Subcutaneous adipose tissue (tissue), 4 donors: ENCODE measurements around the gene TMEM98. TPM values are rescaled to one million over a fixed set of nuclear protein-coding genes. Genes with fewer than 3 reads are reported as not detected.

ENCODE experiments used
- total RNA-seq, 4 donors: library from RNA; depleted of rRNA; stranded (reverse); fragments of >200 nt; gene quantifications; one replicate each; pipeline ENCODE4 v1.1.0, GENCODE V29; 2016
- TF ChIP-seq, protein P1 (sequence below): fragments of 450-650 bp; IDR thresholded peaks from one replicate; pipeline ENCODE4 v1.5.1; 2016; ENCODE audit warnings: low read depth, mild to moderate bottlenecking, control low read depth, antibody characterized with exemption, moderate library complexity

Gene TMEM98
- total RNA-seq, 4 donors from 2014 or later: 9.5 to 57.3 (median 32.3) TPM

- TF ChIP-seq, protein P1, sequence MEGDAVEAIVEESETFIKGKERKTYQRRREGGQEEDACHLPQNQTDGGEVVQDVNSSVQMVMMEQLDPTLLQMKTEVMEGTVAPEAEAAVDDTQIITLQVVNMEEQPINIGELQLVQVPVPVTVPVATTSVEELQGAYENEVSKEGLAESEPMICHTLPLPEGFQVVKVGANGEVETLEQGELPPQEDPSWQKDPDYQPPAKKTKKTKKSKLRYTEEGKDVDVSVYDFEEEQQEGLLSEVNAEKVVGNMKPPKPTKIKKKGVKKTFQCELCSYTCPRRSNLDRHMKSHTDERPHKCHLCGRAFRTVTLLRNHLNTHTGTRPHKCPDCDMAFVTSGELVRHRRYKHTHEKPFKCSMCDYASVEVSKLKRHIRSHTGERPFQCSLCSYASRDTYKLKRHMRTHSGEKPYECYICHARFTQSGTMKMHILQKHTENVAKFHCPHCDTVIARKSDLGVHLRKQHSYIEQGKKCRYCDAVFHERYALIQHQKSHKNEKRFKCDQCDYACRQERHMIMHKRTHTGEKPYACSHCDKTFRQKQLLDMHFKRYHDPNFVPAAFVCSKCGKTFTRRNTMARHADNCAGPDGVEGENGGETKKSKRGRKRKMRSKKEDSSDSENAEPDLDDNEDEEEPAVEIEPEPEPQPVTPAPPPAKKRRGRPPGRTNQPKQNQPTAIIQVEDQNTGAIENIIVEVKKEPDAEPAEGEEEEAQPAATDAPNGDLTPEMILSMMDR: no peak
These were observed 12.9 kb downstream of the TMEM98 start for GRCh38 chr17:32940706-32941390.

- TF ChIP-seq, protein P1: no peak
These were observed 13.6 kb downstream of the TMEM98 start for GRCh38 chr17:32941419-32942032.

DNA sequence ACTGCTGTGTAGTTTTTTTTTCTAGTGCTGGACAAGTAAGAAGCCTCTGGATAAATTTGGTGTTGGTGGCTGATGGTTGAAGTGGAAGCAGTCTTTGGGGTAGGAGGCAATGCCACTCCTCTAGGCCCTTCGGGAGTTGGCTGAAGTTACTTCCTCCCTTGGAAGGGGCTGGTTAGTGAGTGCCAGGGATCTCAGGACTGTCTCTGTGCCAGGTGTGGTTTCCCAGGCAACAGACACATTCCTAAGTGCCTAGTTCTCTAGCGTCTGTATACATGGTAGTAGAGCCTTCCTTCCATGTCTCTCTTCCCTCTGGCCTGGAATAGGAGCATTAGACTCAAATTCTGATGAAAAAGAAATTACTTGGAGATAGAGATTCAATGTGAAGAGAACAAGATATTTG is 15.3 kb downstream of the TMEM98 start:
- TF ChIP-seq, protein P1: no peak

DNA sequence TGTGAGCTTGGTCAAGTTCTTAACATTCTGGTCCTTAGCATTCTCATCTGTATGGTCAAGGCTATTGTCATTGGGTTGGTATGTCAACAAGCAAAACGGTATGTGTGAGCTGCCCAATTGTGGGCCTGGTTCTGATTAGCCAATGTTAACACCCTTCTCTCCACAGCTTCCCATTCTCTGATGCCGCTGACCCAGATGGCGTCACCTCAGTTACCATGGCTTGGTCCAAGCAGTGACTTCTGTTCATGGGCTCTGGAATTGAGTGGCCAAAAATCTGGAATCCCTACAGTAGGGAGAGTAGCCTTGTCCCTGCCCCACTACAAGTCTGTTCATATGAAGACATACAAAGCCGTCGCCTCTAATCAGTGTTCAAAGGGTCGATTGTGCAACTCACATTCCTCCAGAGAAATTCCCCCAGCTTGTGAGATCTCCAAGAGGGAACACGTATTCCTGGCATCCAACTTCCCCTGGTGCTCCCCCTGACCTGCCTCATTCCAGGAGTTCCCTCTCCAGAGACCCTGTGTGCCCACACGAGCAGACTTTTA is 15.8 kb downstream of the TMEM98 start:
- TF ChIP-seq, protein P1: no peak

DNA sequence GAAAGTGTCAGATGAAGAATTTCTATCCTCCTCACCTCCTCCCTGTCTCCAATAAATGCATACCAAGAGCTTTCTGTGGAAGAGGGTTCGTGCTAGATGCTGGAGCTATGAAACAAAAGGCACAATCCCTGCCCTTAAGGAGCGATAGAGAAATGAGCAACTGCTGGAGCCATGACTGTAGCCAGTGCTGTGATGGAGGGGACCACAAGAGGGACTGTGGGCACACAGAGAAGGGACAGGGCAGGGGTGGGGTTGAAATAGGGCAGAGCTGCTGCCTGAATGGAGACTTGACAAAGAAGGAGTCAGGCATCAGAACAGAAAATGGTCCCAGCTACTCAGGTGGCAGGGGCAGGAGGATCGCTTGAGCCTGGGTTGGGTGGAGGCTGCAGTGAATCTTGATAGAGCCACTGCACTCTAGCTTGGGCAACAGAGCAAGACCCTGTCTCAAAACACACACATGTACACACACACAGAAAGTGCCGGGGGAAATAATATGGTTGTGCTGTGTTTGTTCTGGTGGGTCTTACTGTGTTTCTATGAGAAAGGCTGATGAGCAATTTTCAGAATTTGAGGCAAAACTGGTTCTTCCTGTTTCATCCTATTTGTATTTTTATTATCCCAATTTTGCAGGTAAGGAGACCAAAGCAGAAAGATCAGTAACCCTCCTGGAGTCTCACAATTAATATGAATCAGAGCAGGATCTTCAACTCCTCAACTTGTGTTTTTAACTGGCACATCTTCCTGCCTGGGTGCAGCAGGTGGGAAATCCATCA is 16.5 kb downstream of the TMEM98 start:
- TF ChIP-seq, protein P1: no peak

- TF ChIP-seq, protein P1: no peak
These were observed 18.6 kb downstream of the TMEM98 start for GRCh38 chr17:32946375-32947135.
